Stimulated activated CD4-positive, alpha-beta T cell treated with anti-CD3 and anti-CD28 coated beads, TNF-alpha, amount 100 ng/mL, for 48 hours (primary cell): ENCODE results near the gene ABHD17A.
"Not testable (repeated sequence)": the region's sequence is repeated elsewhere in the genome, so short reads cannot be mapped to it uniquely, and the experiment has no call there.

Source experiments
- DNase-seq, 3 donors: peaks; one replicate each; pipeline ENCODE4 v3.0.0-alpha.2; 2020; ENCODE audit warnings: low read depth in 3 of 3

The ABHD17A gene

DNA sequence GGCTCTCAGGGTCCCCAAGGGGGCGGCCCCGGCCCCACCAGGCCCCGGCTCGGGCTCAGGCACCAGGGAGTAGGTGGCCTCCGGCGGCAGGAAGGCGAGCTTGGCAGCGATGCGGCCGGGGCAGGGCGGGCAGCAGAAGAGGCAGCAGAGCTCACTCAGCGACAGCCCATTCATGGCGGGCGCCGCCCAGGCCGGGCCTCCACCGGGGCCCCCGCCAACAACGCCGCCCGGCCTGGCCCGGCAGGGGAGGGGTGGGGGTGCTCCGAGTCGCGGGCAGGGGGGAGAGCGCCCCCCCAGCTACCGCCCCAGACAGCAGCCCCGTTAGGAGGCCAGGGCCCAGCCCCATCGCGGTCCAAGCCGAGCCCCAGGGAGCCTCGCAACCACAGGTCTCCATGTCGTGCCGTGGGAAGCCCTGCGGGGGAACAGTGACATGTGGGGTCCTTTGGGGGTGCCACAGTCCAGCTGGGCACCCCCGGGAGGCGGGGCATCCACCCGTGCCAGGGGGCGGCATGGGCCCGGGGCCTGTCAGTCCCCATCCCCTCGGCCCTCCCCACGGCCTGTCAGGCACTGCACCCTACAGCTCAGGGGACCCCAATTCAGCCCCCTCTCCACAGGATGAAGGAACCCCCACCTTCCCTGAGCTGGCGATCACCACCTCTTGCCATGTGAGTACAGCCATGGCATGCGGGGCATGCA lies 3.8 kb downstream of the ABHD17A start:
- not testable (repeated sequence) for DNase-seq

DNA sequence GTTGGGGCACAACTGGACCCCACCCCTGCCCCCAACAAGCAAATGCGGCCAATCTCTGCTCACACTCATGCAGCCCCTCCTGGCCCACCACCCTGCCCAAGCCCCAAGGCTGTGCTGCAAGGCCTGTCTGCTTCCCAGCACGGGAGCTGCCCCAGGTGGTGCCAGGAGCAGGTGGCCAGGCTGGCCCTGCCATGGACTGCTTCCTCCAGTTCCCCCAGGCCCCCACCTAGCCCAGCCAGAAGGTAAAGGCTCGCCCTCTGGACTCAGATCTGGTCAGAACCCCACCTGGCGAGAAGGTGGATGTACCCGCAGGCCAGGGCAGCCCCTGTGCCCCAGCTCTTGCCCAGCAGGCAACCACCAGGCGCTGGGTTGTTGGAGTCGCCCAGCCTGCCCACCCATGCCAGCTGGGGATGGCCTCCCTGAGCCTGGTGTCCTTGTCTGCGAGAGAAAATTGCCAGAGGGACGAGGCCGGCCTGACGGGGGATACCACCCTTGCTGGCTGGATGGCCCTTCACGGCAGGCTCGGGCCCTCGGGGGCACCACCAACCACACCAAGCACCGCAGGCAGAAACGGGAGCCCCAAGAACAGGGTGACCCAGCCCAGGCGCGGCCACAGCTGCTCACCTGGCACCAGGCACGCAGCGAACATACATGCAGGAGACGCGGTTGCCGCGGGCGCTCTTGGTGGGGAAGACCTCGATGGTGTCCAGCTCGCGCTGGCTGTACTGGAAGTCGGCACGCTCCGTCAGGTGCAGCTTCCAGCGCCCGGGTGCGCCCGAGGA lies 4.5 kb downstream of the ABHD17A start:
- DNase-seq = no peak

DNA sequence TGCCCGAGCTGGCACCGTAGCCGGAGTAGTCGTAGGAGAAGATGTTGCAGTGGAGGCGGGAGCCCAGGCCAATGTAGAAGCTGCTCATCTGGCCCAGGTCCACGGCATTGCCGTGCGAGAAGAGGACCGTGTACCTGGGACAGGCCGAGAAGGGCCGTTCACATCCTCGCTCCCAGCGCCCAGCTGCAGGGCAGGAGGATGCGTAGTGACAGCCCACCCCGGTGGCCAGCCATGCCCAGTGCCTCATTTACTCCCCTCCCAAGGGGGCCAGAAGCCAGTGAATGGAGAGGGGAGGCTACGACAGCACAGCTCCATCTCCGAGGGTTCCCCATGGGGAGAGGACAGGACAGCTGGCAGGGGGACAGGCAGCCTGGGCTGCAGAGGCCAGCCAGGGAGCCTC lies 5.3 kb downstream of the ABHD17A start:
- DNase-seq = not testable (repeated sequence)

DNA sequence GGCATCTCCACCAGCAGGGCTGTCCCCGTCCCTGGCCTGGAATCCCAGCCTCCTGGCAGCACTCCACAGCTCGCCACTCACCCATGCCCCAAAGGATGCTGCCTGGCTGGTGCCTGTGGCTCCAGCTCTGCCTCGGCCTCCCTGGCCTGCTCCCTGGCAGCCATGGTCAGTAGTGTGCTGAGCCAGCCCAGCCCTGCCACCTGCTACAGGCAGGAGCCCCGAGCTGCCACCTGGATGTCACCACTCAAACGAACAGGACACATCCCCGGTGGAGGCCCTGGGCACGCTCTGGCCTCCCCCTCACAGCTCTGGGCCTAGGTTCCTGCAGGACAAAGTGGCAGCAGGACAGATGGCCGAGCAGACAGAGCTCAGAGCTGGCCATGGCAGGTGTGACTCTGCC lies 6.7 kb downstream of the ABHD17A start:
- not testable (repeated sequence) for DNase-seq

DNA sequence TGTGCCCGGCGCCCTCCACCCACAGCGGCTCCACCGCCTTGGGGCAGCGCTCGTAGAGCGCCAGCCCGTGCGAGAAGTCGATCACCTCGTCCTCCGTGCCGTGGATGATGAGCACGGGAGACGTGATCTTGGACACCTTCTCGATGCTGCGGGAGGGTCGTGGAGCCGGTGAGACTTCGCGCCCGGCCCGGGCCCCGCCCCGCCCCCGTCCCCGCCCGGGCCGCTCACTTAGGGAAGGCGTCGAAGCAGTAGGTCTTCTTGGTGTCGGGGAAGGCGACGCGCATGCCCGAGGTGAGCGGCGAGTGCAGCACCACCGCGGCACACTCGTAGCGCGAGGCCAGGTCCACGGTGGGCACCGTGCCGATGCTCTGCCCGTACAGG lies 8.0 kb downstream of the ABHD17A start:
- not testable (repeated sequence) for DNase-seq

DNA sequence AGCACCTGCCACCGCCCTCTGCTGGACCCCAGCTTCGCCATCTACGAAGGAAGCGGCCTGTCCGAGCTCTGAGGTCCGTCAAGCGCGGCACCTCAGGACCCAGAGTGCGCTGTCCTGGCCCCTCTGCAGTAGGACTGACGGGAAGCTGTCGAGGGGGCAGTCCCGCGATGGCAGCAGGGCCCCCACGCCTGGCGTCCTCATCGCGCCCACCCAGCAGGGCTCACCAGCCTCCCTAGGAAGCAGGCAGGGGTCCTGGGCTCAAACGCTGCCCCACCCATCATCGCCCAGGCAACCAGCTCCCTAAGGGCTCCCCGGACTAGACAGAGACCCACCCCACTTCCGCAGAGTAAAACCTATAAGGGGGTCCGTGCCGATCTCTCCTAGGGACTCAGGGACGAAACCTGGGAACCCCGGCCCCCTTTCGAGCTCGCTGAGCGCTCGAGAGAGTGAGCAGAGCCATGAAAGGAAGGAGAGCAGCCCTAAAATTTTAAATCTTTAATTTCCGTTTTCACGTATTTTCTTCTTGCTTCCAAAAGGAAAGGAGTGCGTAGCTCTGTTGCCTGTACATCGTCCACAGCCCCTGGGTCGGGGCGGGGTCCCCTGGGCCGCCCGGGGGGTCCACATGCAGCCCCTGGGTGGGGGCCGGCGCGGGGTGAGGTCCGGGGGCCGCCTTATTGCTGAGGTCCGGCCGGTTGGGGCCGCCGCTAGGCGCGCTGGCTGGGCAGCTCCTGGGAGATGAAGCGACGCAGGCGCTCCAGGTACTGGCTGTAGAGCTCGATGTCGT lies 8.6 kb downstream of the ABHD17A start:
- DNase-seq = not testable (repeated sequence)

DNA sequence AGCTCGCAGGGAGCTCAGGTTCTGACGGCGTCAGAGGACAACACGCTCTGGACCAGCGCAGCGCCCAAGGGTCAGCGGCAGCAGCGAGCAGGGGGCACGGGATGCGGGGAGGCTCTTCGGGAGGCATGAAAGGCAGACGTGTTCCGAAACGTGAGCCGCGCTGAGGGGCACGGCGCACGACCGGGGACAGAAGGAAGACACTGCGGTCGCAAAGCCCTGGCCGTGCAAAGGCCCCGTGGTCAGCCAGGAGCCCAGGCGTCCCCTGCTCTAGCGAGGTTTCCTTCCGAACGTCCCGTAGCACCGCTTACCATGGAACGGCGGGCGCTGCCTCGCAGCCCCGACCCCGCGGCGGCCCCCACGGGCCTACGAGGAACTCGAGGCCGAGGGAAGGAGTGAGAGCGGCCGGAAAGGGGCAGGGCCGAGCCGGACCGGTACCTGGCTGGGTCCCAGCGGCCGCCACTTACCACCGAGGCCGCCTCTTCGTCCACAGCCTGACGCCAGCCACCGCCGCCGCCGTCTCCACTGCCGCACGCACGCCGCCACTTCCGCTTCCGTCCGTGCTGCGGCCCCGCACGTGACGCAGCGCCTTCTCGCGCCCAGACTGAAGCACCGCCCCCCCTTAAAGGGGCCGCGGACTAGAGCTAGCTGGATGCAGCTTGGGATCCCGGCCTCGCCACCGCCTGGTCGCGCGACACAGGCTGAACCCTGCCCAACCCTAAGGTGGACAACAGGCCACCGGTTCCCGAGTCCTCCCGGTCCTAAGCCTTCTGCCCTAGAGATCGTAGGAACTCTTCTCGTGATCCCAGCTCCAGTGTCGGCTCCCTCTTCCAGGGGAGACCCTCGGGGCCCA lies 9.4 kb downstream of the ABHD17A start:
- peak; percentile 76 to 89 (median 78) for DNase-seq

DNA sequence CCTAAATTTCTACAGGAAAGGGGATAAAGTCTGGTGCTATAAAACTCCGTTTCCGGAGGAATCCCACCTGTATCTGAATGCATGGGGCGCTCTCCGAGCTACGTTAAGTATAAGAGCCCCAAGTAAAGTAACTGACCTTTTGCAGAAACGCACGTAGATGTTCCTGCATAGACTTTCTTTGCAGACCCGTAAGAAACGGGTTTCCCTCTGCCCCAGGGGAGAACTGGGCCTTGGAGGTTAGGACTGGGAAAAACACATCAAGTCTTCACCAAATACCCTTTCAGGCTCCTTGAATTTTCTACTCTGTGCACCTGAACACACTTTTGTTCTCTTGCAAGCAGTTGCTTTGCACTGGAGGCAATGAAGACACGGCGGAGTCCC lies 10.0 kb downstream of the ABHD17A start:
- DNase-seq = not testable (repeated sequence)

DNA sequence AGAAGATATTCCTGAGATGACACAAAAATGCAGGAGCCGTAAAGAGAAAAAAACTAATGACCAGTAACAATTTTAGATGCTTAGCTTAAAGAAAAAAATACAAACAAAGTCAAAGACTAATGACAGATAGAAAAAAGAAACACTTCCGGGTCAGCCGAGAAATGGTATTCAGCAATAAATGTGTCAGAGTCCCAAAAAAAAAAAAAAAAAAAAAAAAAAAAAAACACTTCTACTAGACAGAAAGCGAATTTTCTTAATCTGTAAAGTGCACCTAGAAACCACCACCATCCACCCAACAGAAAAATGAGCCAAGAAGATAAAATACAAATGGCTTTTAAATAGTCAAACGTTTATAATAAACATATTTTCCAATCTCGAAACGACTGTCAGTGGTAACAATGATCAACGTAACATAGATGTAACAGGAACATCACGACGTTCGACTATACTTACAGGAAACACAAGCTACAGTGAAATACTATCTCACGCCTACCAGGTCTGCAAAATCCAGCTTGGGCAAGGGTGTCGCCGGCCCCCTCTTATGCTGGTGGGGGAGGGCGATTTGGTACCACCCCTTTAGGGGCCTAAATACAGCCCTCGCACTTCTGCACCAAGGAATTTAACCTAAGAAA lies 10.6 kb downstream of the ABHD17A start:
- DNase-seq = no peak

DNA sequence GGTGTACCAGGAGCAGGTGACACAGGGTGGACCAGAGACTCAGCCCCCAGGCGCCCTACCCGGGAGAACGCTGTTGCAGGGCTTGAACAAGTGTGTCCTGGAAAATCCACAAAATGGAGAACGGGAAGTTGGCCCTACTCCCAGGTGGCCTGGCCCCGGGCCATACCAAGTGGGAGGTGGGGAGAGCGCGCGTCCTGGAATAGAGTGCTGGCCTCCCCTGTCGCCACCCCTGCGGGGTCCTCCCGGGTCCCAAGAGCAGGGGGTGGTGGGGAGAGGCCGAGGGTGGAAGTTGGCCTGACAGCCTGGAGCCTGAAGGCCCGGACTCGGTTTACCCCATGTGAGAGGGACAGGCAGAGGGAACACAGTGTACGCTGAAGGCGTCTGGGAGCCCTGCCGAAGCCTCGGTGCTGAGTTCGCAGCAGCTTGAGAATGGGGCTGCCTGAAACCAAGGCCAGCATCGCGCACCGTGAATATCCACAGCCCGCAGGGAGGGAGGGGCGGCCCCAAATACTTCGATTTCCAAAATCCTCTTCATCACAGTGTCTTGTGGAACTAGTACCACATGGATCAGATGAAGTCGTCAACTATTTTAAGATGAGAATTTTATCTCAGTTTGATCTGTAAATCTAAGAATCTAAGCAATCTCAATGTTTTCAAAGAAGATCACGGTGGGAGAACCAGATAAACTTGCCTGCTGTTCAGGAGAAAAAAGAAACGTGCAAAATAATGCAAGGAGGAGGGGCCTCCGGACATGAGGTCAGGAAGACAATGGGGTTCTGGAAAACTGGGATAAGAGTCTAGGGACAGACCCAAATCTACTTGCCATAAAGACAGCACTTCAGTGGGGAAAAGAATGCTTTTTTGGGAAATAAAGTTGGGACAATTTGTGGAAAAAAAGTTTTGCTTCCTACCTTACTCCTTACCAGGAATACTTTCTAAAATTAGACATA lies 11.5 kb downstream of the ABHD17A start:
- no peak for DNase-seq

DNA sequence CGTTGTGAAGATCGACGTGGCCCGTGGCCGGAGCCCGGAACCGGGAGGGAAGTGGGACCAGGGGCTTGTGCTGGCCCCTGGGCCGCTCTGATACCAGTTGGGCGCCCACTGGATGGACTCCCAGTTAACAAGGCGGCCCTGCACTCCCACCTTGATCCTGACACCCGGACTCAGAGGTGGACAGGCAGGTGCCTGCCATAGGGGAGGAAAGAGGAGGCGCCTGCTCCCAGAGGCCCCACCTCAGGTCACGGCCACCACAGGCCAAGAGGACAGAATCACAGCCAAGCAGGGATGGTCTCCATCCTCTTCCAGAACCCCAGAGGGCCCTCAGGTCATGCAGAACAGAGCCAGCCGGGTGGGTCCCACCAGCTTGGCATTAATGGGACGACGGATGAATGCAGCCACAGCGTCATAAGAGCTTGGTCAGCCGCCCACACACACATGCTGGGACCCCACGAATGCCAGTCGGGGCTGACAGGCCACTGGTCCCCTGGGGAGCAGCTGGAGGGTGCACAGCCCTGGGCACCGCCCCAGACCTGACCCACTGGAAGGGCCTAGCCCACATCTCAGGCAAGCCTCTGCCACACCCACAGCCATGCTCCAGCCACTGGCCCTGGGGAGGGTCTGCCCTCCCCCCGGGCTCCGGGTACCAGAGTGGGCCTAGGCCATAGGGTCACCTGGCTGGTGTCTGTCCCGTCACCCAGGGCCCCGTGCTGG lies 12.3 kb downstream of the ABHD17A start:
- no peak for DNase-seq

DNA sequence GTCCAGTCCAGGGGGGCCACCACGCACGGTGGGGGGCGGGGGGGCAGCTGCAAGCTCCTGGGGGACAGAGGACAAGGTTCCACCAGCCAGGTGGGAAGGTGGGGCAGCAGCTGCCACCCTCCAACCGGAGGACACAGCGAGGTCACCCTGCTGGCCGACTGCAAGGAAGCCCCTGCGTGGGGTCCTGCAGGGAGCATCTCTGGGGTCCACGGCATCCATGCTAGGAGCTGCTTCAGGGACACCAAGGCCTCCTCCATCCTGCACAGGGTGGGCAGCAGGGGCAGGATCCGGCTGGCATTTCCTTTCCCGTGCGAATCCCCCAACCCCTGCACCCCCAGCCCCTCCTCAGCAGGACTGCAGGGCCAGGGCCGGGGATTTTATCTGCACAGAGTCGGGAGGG lies 13.7 kb downstream of the ABHD17A start:
- no peak for DNase-seq

DNA sequence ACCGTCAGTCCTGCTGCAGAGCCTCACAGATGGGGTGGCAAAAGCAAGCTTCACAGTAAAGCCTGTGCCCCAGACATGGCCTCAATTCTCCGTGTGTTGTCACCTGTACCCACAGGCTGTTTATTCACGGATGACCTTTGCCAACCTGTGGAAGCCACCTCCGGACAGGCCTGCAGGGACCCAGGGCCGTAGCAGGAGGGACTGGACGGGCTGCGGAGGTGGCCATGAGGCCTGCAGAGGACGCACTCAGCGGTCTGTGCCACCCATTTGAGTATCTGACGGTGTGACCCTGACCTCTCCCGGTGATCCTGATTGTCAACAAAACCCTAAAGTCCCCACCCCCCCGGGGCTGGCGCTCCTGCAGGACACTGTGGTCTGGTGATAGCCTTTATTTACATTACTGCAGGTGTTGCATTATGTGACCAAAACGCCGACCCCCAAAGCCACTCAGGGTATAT lies 14.1 kb downstream of the ABHD17A start:
- DNase-seq = no peak

DNA sequence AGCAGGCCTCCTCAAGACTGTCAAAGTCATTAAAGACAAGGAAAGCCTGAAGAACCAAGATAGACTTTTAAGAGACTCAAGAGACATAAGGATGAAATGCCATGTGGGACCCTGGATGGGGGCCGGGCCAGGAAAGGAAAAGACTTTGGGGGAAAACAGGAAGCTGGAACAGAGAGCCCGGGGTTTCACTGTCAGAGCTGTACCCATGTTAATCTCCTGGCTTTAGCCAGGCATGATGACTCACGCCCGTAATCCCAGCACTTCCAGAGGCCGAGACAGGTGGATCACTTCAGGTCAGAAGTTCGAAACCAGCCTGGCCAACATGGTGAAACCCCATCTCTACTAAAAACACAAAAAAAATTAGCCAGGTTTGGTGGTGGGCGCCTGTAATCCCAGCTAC lies 16.3 kb downstream of the ABHD17A start:
- DNase-seq = no peak

DNA sequence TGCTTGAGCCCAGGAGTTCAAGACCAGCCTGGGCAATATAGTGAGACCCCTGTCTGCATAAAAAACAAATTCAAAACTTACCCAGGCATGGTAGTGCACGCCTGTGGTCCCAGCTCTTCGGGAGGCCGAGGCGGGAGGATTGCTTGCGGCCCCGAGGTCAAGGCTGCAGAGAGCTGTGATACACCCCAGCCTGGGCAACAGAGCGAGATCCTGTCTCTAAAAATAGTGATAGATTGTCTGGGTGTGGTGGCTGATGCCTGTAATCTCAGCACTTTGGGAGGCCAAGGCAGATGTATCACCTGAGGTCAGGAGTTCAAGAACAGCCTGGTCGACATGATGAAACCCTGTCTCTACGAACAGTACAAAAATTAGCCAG lies 18.0 kb downstream of the ABHD17A start:
- DNase-seq = no peak

DNA sequence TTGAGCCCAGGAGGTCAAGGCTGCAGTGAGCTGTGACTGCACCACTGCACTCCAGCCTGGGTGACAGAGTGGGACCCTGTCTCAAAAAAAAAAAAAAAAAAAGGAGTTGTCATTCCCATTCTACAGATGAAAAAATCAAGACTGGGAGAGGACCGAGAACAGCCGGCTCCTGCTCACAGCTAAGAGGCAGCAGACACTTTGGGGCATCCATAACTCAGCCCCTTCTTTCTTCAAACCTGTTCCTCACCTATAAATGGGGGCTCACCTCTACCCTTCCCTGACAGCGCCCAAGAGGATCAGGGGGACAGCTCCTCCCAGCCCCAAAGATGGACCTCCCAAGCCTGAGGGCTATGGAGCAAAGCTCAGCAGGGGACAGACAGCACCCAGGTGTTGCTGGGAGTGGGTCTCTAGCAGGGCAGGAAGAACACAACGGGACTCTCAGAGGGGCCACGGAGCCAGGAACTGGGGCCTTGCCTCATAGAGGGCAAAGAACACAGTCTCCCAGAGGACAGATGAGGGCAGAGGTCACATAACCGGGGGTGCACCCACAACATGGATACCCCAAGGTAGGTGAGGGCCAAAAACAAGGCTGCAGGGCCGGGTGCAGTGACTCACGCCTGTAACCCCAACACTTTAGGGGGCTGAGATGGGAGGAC lies 18.5 kb downstream of the ABHD17A start:
- DNase-seq = no peak

DNA sequence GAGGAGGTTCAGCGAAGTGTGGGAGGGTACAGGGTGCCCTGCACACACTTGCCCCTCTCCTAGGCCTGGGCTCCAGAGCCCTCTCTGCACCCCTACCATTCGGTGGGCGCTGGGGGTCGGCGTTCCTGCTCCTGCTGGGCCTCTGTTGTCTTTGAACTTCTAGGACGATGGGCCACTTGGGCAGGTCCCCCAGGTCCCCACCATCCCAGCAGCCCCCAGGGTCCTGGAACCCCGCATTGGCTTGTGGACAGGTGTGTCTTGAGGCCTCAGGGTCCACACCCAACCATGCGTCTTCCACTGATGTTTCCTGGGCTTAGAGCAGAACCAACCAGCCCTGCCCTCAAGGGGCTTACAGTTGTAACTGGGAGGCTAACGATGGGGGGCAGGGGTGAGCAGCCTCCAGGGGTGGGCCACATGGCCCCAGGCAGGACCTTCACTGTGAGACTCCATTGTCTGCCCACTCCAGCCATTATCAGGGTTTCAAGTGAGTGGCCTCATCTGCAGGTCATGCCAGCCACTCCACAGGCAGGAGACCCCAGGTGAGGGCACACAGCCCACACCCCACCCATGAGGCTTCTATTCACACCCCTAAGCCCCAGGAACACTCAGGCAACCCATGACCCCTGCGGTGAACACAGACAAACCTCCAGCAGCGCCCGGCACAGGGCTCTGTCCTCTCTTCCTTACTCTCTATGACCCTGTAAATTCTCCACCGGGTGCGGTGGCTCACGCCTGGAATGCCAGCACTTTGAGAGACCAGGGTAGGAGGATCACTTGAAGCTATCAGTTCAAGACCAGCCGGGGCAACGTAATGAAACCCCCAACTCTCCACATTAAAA lies 19.9 kb downstream of the ABHD17A start:
- DNase-seq = no peak
